Stomach (tissue), 9 donors: ENCODE data around the gene GRAMD4. TPM values are rescaled to one million over a fixed set of nuclear protein-coding genes. Genes with fewer than 3 reads are reported as not detected.

Experiments used
- DNase-seq, 2 donors: peaks; one replicate each; pipeline versions ENCODE4 v3.0.0 to v3.0.0-alpha.2; 2013 to 2019
- H3K27ac ChIP-seq, 5 donors: fragments of 200-600 bp in 4 of 5; sonication (generic) in 4 of 5; one replicate each; pipeline ENCODE4 v1.5.1; 2013 to 2019; ENCODE audit warnings: mild to moderate bottlenecking in 1 of 5, moderate library complexity in 1 of 5
- H3K27me3 ChIP-seq, 3 donors: fragments of 200-600 bp; sonication (generic); one replicate each; pipeline ENCODE4 v1.5.1; 2017 to 2019; ENCODE audit warnings: mixed run types in 1 of 3
- H3K36me3 ChIP-seq, 4 donors: fragments of 200-600 bp; sonication (generic); 1 replicate in 3 of 4; 2 replicates in 1 of 4; pipeline ENCODE4 v1.5.1; 2016 to 2019
- H3K4me1 ChIP-seq, 4 donors: fragments of 200-600 bp; sonication (generic); one replicate each; pipeline ENCODE4 v1.5.1; 2016 to 2019
- H3K4me3 ChIP-seq, 4 donors: fragments of 200-600 bp; sonication (generic) in 3 of 4; one replicate each; pipeline ENCODE4 v1.5.1; 2016 to 2019; ENCODE audit warnings: mild to moderate bottlenecking in 1 of 4
- H3K9me3 ChIP-seq, 4 donors: fragments of 200-600 bp; sonication (generic); one replicate each; pipeline ENCODE4 v1.5.1; 2016 to 2019
- CTCF ChIP-seq, 7 experiments: fragments of 450-650 bp in 4 of 7; fragments of 200-600 bp in 3 of 7; sonication (generic) in 3 of 7; IDR thresholded peaks; one replicate each; pipeline ENCODE4 v1.5.1; 2016 to 2019; ENCODE audit warnings: antibody characterized with exemption in 7 of 7, control low read depth in 2 of 7, mild to moderate bottlenecking in 1 of 7
- EP300 ChIP-seq: sonication (generic); formaldehyde crosslinking; IDR thresholded peaks from one replicate; pipeline ENCODE4 v1.6.1; 2017; ENCODE audit warnings: antibody characterized with exemption
- POLR2A ChIP-seq, 4 donors: fragments of 450-650 bp; IDR thresholded peaks; one replicate each; pipeline ENCODE4 v1.6.1; 2016; ENCODE audit warnings: antibody characterized with exemption in 4 of 4, control low read depth in 2 of 4, mild to moderate bottlenecking in 1 of 4, moderate library complexity in 1 of 4
- POLR2AphosphoS5 ChIP-seq, 3 donors: sonication (generic); formaldehyde crosslinking; IDR thresholded peaks; one replicate each; pipeline ENCODE4 v1.6.1; 2016; ENCODE audit warnings: antibody characterized with exemption in 3 of 3
- WGBS, 5 donors: extraction: QIAGEN DNeasy Blood & Tissue Kit in 3 of 5; methylation state at CpG; one replicate each; pipeline versions ENCODE4 v1.1.5 to v1.1.7; 2013 to 2018; 5-methylcytosine and 5-hydroxymethylcytosine counted together
- intact Hi-C: fragments of 100-400 bp; cut with DNase I; formaldehyde crosslinking; loops from one replicate; pipeline ENCODE4 v1.15.1; 2023; ENCODE audit warnings: low total_unique reads
- polyA plus RNA-seq, 3 donors: library from polyadenylated mRNA; stranded (reverse); fragments of 200-250 nt; gene quantifications; one replicate each; pipeline ENCODE4 v1.2.3, GENCODE V29; 2013
- total RNA-seq, 5 donors: library from RNA; depleted of rRNA; stranded (reverse); fragments of >200 nt; gene quantifications; one replicate each; pipeline versions ENCODE4 v1.1.0 to v1.2.3, GENCODE V29; 2014 to 2016
- donor health status: healthy with polysubstance abuse.
- donor health status: Bipolar disorder and iron deficiency.
- donor health status: healthy.

Gene GRAMD4
- total and polyA plus RNA-seq, 8 donors = 7.4 to 452 (median 21.0) TPM

DNA sequence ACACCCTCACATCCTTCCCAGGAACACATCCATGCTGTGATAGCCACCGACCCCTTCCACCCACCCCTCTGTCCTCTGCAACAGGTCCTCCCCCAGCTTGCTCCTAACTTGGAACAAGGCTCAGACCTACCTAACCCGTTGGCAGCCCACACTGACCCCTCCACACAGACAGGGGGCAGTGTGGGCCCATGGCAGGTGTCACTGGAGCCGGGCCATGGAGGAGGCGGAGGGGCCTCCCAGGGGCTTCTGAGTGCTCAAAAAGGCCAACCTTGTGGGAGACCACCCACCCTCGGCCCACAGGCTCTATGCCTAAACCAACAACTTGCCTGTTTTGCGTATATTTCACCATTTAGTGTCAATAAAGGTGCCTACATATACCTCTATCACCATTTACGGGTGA is 60.8 kb downstream of the GRAMD4 start:
- 65 to 77% (median 67%) methylated on average over 6 to 7 of the region's 7 CpGs for WGBS, 5 donors
- no peak overlapping the region for H3K27ac ChIP-seq
- intact Hi-C loops = no loop called here
- no peaks in the 10 kb centered on the region for H3K27me3 ChIP-seq
- TF ChIP-seq POLR2A (IDR thresholded peaks at IDR 0.05) = no peak
- no peak for TF ChIP-seq EP300
- no peak for TF ChIP-seq POLR2AphosphoS5 (IDR thresholded peaks at IDR 0.05)
- peak in 2 of 7 experiments; percentile 17 to 36 for TF ChIP-seq CTCF (IDR thresholded peaks at IDR 0.05)
- DNase-seq = no peak
- peaks cover 20 to 42% (median 36%) of the 10 kb centered on the region in 4 donors for H3K4me1 ChIP-seq
- no peak overlapping the region for H3K4me3 ChIP-seq
- H3K9me3 ChIP-seq = no peaks in the 10 kb centered on the region
- peaks cover under 1 to 39% (median 37%) of the 10 kb centered on the region in 4 donors for H3K36me3 ChIP-seq

GRCh38 chr22:46682011-46682731 is 62.0 kb downstream of the GRAMD4 start:
- intact Hi-C loops = no loop called here
- no peak for DNase-seq
- 78 to 92% (median 88%) methylated on average over 19 of the region's 19 CpGs for WGBS, 5 donors
- H3K4me1 ChIP-seq = peaks cover 31 to 54% (median 47%) of the 10 kb centered on the region in 4 donors
- H3K36me3 ChIP-seq = peaks cover 10 to 39% (median 37%) of the 10 kb centered on the region in 4 donors
- TF ChIP-seq CTCF (IDR thresholded peaks at IDR 0.05) (no peak), POLR2A (IDR thresholded peaks at IDR 0.05) (no peak), EP300 (no peak), POLR2AphosphoS5 (IDR thresholded peaks at IDR 0.05) (no peak)
- no peak overlapping the region for H3K4me3 ChIP-seq
- H3K27me3 ChIP-seq = no peaks in the 10 kb centered on the region
- H3K9me3 ChIP-seq = no peaks in the 10 kb centered on the region
- no peak overlapping the region for H3K27ac ChIP-seq

DNA sequence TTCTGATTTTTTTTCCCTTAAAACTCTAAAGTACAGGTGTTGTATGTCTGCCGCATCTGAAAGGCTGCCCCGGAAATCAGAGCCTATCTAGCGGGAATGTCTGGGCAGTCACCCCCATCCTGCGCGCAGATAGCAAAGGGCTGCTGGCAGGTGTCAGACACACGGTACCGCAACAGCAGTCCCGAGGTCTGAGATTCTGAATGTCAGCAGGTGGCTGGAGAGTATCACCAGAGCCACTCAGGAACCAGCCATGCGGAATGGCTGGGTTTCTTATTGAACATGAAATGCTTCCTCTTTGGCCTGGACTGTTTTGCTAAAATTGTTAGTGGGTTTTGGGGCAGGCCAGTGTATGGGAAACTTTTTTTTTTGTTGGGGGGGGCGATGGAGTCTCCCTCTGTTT is 64.5 kb downstream of the GRAMD4 start:
- intact Hi-C loops = no loop called here
- no peak for TF ChIP-seq POLR2A (IDR thresholded peaks at IDR 0.05)
- TF ChIP-seq EP300 = no peak
- TF ChIP-seq POLR2AphosphoS5 (IDR thresholded peaks at IDR 0.05) = no peak
- TF ChIP-seq CTCF (IDR thresholded peaks at IDR 0.05) = no peak

GRCh38 chr22:46686221-46687047 is 66.2 kb downstream of the GRAMD4 start:
- H3K27ac ChIP-seq = peak overlapping the region; percentile 68 to 85 (median 82)
- WGBS, 5 donors = 37 to 48% (median 39%) methylated on average over 33 of the region's 33 CpGs
- DNase-seq = peak; percentile 60 to 76
- peaks cover 37 to 50% (median 47%) of the 10 kb centered on the region in 4 donors for H3K4me1 ChIP-seq
- H3K27me3 ChIP-seq = no peaks in the 10 kb centered on the region
- no peaks in the 10 kb centered on the region for H3K9me3 ChIP-seq
- TF ChIP-seq POLR2AphosphoS5 (IDR thresholded peaks at IDR 0.05) (peak in 2 of 3 donors; percentile 9 to 23), POLR2A (IDR thresholded peaks at IDR 0.05) (no peak), EP300 (no peak), CTCF (IDR thresholded peaks at IDR 0.05) (no peak)
- peak overlapping the region in 1 of 4 donors; percentile 22 for H3K4me3 ChIP-seq
- intact Hi-C loops = no loop called here
- peaks cover 45 to 65% (median 63%) of the 10 kb centered on the region in 4 donors for H3K36me3 ChIP-seq

More for the DNA sequence above, 64.5 kb downstream of the GRAMD4 start:
- no peak overlapping the region for H3K4me3 ChIP-seq
- peak overlapping the region in 4 of 5 donors; percentile 68 to 85 (median 79) for H3K27ac ChIP-seq
- H3K4me1 ChIP-seq = peaks cover 40 to 56% (median 49%) of the 10 kb centered on the region in 4 donors
- H3K27me3 ChIP-seq = no peaks in the 10 kb centered on the region
- no peaks in the 10 kb centered on the region for H3K9me3 ChIP-seq
- whole genome bisulfite sequencing, 5 donors = 31 to 58% (median 43%) methylated on average over 10 of the region's 10 CpGs
- H3K36me3 ChIP-seq = peaks cover 33 to 48% (median 45%) of the 10 kb centered on the region in 4 donors
- peak; percentile 32 to 46 for DNase-seq
